ENCODE results near the gene C6orf132. TPM values are rescaled to one million over a fixed set of nuclear protein-coding genes. Genes with fewer than 3 reads are reported as not detected.

The C6orf132 gene
- total RNA-seq (10 to 100 TPM; 27.4 to 81.7 (median 69.0) TPM), polyA plus RNA-seq (10 to 100 TPM; 40.5 to 99.2 (median 86.6) TPM)
- long read RNA-seq, donor 1, partial matches to known transcripts, result 0 of 1 reads
- long read RNA-seq, donor 1, other reads (novel, unspliced or antisense), result 0 of 1 reads
- long read RNA-seq, donor 2, partial matches to known transcripts, result 0 of 1 reads
- long read RNA-seq, donor 2, other reads (novel, unspliced or antisense), result 0 of 1 reads
- long read RNA-seq, donor 3, partial matches to known transcripts, result 0 of 2 reads
- long read RNA-seq, donor 3, other reads (novel, unspliced or antisense), result 0 of 2 reads
- long read RNA-seq, donor 4, result 0 reads
- long read RNA-seq, donor 5, partial matches to known transcripts, result 0 of 1 reads
- long read RNA-seq, donor 5, other reads (novel, unspliced or antisense), result 0 of 1 reads
- long read RNA-seq, donor 6, partial matches to known transcripts, result 5 of 8 reads
- long read RNA-seq, donor 6, other reads (novel, unspliced or antisense), result 0 of 8 reads
- long read RNA-seq, donor 7, transcript C6orf132-202 (3 exons, 894 nt), result major isoform, 5 of 14 reads
- long read RNA-seq, donor 7, partial matches to known transcripts, result 9 of 14 reads
- long read RNA-seq, donor 7, other reads (novel, unspliced or antisense), result 0 of 14 reads
- long read RNA-seq, donor 8, result 0 reads
- long read RNA-seq, donor 9, partial matches to known transcripts, result 7 of 7 reads
- long read RNA-seq, donor 9, other reads (novel, unspliced or antisense), result 0 of 7 reads
- long read RNA-seq, donor 10, result 0 reads

GRCh38 chr6:42142118-42142835 lies at the start of gene C6orf132:
TSS of gene C6orf132 (minus strand) at chr6:42142620. CDS start at chr6:42142444, 176 bp downstream.
- DNase-seq, result peak; percentile 91 to 94
- Histone ChIP-seq H3K4me3 (peak within 1 kb of the TSS; percentile 42 to 61 (median 50)), H3K27me3 (peaks cover 0 to 32% (median 13%) of the 10 kb centered on the region in 3 donors), H3K9me3 (no peaks in the 10 kb centered on the region), H3K27ac (peak within 1 kb of the TSS; percentile 87 to 98 (median 89)), H3K36me3 (no peaks in the 10 kb centered on the region), H3K4me1 (peaks cover 11 to 43% (median 35%) of the 10 kb centered on the region in 4 donors)
- 2% methylated on average over 33 to 60 of the region's 60 CpGs for WGBS, 5 donors
- intact Hi-C loops (cut with DNase I; ENCODE audit: low total_unique reads), result no loop called here
- TF ChIP-seq POLR2AphosphoS5 (IDR thresholded peaks at IDR 0.05), result peak in 1 of 3 donors; percentile 71
- no peak for TF ChIP-seq CTCF (IDR thresholded peaks at IDR 0.05)
- peak in 1 of 4 donors; percentile 89 for TF ChIP-seq POLR2A (IDR thresholded peaks at IDR 0.05)

GRCh38 chr6:42190554-42191183 lies 48.2 kb upstream of the C6orf132 start:
- H3K36me3 ChIP-seq, result peaks cover 0 to 4% (median 0%) of the 10 kb centered on the region in 4 donors
- no peak for DNase-seq
- intact Hi-C loops (cut with DNase I; ENCODE audit: low total_unique reads), result no loop called here
- 67 to 73% (median 72%) methylated on average over 5 of the region's 5 CpGs for WGBS, 5 donors
- H3K27me3 ChIP-seq, result no peaks in the 10 kb centered on the region
- no peaks in the 10 kb centered on the region for H3K9me3 ChIP-seq
- no peak overlapping the region for H3K27ac ChIP-seq
- no peaks in the 10 kb centered on the region for H3K4me1 ChIP-seq
- H3K4me3 ChIP-seq, result no peak overlapping the region
- TF ChIP-seq POLR2AphosphoS5 (IDR thresholded peaks at IDR 0.05) (peak in 1 of 3 donors; percentile 5), CTCF (IDR thresholded peaks at IDR 0.05) (no peak)

GRCh38 chr6:42188406-42188805 lies 46.0 kb upstream of the C6orf132 start:
- Histone ChIP-seq H3K36me3 (no peaks in the 10 kb centered on the region), H3K9me3 (no peaks in the 10 kb centered on the region), H3K4me3 (no peak overlapping the region), H3K4me1 (no peaks in the 10 kb centered on the region), H3K27me3 (no peaks in the 10 kb centered on the region), H3K27ac (no peak overlapping the region)
- TF ChIP-seq POLR2A (IDR thresholded peaks at IDR 0.05), result no peak
- TF ChIP-seq EP300 (IDR thresholded peaks at IDR 0.05), result no peak
- no peak for TF ChIP-seq POLR2AphosphoS5 (IDR thresholded peaks at IDR 0.05)
- TF ChIP-seq CTCF (IDR thresholded peaks at IDR 0.05), result no peak
- no peak for DNase-seq
- 72 to 84% (median 82%) methylated on average over 6 of the region's 6 CpGs for WGBS, 5 donors
- intact Hi-C loops (cut with DNase I; ENCODE audit: low total_unique reads), result no loop called here

- no peaks in the 10 kb centered on the region for H3K4me1 ChIP-seq
- no peaks in the 10 kb centered on the region for H3K36me3 ChIP-seq
- 57 to 74% (median 65%) methylated on average over 9 to 10 of the region's 10 CpGs for WGBS, 5 donors
- no peaks in the 10 kb centered on the region for H3K27me3 ChIP-seq
- intact Hi-C loops (cut with DNase I; ENCODE audit: low total_unique reads), result no loop called here
- H3K9me3 ChIP-seq, result no peaks in the 10 kb centered on the region
- no peak for TF ChIP-seq POLR2A (IDR thresholded peaks at IDR 0.05)
- no peak for TF ChIP-seq EP300 (IDR thresholded peaks at IDR 0.05)
- no peak for TF ChIP-seq POLR2AphosphoS5 (IDR thresholded peaks at IDR 0.05)
- TF ChIP-seq CTCF (IDR thresholded peaks at IDR 0.05), result no peak
- H3K27ac ChIP-seq, result no peak overlapping the region
- no peak overlapping the region for H3K4me3 ChIP-seq
- peak in 1 of 2 donors; percentile 44 for DNase-seq
Observed at GRCh38 chr6:42185597-42185996, 43.2 kb upstream of the C6orf132 start.
